Measurements from ENCODE around the gene IBA57. TPM values are rescaled to one million over a fixed set of nuclear protein-coding genes. Genes with fewer than 3 reads are reported as not detected.
"Not testable (repeated sequence)": the region's sequence is repeated elsewhere in the genome, so short reads cannot be mapped to it uniquely, and the experiment has no call there.

IBA57 gene
- total RNA-seq, 1 donor from 2014 or later = 12.7 TPM

- intact Hi-C loops (cut with DNase I) = loop anchor here (1.0 kb wide), 1 partner anchor 24 kb away; the partner anchor contains the start of gene GUK1
- DNase-seq (ENCODE audit: missing footprints) (peak; percentile 73), ATAC-seq (no peak)
Measured at GRCh38 chr1:228164561-228165371, 838 bp upstream of the IBA57 start.

DNA sequence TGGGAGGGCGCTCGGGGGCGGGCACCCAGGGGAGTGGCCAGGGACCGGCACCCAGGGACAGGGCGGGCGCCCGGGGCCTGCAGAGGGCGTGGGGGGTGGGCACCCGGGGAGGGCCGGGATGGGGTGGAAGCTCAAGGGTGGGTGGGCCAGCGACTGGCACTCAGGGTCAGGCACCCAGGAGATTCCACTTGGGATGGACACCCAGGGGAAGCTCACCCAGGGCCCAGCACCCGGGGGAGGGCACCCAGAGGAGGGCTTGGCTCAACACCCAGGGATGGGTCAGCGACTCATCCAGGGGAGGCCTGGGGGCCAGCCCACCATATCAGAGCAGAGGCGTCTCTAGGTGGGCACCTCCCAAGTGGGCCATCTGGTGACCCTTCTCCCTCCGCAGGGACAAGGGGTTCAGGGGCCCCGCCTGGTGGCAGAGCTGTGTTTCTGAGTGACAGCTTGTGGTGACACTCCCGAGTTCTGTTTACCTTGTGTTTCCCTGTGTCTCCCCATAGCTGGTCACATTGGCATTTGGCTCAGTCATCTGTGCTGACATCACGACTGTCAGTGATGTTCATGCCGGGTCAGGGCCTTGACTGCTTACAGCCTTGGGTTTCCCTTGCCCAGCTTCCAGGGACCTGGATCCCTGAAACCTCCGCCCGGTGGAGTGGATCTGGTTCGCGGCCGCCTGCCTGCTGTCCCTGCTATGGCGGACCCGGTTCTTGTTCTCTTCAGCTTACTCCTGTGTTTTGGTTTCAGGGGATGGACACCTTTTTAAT, 749 bp downstream of the IBA57 start:
- DNase-seq (ENCODE audit: missing footprints) (peak; percentile 81), ATAC-seq (peak; percentile 9)
- intact Hi-C loops (cut with DNase I) = loop anchor here (1.0 to 2.0 kb wide), 2 partner anchors 36 to 41 kb away; no protein-coding TSS in a partner anchor

- DNase-seq (ENCODE audit: missing footprints) (peak; percentile 25), ATAC-seq (no peak)
- intact Hi-C loops (cut with DNase I) = no loop called here
Measured at GRCh38 chr1:228168563-228169270, 3.1 kb downstream of the IBA57 start.

GRCh38 chr1:228169345-228169744, 3.7 kb downstream of the IBA57 start:
- ATAC-seq (no peak), DNase-seq (ENCODE audit: missing footprints) (no peak)
- intact Hi-C loops (cut with DNase I) = no loop called here

GRCh38 chr1:228170666-228171065, 5.1 kb downstream of the IBA57 start:
- ATAC-seq (no peak), DNase-seq (ENCODE audit: missing footprints) (no peak)
- intact Hi-C loops (cut with DNase I) = no loop called here

DNA sequence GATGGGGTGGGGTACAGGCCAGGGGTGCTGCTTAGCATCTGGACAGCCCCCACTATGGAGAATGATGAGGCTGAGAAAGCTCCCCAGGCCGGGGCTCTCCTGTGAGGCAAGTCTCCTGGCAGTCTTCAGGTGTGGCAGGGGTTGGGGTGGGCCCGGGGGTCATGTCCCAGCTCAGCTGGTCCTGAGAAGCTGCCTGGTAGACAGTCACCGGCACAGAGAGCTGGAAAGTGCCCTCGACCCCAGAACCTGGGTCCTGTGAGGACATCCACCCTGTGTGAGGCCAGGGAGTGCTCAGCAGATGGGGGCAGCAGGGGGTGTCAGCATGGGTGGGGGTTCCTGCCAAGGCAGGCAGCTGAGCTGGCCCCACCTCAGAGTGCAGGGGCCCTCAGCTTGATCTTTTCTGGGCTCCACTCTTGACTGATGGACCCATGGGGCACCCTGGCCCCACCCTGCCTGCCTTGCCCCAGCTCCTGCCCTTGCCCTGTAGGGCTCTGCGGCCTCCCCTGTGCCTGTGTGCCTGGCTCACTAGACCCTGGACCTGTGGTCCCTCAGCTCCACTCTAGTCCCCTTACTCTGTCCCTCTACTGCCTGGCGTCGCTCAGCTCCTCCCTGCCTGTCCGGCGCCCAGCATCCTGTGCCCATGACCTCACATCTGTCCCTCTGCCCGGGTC, 5.8 kb downstream of the IBA57 start:
- DNase-seq (ENCODE audit: missing footprints) (no peak), ATAC-seq (no peak)
- intact Hi-C loops (cut with DNase I) = no loop called here

DNA sequence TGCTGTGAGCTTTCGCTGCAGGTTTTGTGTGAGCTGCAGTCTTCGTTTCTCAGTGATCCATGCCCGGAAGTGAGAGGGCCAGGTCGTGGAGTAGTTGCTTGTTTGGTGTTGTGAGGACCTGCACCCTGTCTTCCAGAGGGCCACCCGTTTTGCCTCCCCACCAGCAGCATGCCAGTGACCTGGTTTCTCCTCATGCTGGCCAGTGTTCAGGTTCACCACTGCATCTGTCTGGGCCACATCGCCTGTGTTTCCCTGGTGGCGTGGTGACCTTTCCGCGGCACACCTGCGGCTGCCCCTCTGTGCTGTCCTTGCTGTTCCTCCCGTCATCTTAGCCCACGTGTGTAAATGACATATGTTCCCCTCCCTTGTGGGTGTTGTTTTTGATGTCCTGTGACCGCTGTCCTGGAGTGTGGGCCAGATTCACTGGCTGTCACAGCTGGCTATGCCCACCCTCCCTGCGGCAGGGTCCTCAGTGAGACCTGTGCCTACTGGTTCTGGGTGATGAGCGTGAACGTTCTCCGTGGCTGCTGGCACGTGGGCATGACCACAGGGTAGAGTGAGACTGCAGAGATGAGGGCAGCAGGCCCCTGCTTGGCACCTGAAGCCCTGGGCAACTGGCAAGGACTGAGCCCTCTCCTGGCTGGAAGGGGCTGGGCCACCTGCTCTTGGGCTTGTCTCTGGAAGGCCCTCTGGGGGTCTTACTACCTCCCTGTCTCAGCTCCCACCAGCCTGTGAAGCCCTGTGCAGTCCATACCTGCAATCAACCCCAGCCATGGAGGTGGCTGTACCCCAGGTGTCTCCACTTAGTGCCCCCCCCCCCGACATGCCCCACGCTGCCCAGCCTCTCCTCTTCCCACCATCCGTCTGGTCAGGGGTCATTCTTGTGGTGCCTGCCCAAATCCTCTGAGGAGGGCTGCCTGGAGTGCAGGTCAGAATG, 7.3 kb downstream of the IBA57 start:
- intact Hi-C loops (cut with DNase I) = no loop called here
- ATAC-seq (no peak), DNase-seq (ENCODE audit: missing footprints) (no peak)

GRCh38 chr1:228173528-228174481, 8.2 kb downstream of the IBA57 start:
- ATAC-seq = peak; percentile 14
- peak; percentile 71 for DNase-seq (ENCODE audit: missing footprints)
- intact Hi-C loops (cut with DNase I) = not testable (repeated sequence)

DNA sequence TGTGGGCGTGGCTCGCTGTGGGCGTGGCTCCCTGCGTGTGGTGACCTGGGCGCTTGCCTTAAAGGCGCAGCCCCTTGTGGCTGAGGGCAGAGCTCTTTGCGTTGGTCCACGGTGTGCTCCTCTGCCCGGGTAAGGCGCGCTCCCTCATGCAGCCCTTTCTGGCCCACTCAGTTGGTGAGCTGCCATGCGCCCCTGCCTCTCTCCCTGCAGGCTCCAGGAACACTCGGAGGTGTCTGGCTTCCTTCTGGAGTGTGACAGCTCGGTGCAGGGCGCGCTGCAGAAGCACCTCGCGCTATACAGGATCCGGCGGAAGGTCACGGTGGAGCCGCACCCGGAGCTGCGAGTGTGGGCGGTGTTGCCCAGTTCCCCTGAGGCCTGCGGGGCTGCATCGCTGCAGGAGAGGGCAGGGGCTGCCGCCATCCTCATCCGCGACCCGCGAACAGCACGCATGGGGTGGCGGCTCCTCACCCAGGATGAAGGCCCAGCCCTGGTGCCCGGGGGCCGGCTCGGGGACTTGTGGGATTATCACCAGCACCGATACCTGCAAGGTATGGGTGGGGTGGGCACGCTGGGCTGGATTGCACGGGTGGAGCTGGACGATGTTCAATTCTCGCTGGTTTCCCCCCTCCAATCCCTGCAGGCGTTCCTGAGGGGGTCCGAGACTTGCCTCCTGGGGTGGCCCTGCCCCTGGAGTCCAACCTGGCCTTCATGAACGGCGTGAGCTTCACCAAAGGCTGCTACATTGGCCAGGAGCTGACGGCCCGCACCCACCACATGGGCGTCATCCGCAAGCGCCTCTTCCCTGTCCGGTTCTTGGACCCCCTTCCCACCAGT, 9.1 kb downstream of the IBA57 start:
- intact Hi-C loops (cut with DNase I) = no loop called here
- ATAC-seq (peak; percentile 28), DNase-seq (ENCODE audit: missing footprints) (peak; percentile 71)

DNA sequence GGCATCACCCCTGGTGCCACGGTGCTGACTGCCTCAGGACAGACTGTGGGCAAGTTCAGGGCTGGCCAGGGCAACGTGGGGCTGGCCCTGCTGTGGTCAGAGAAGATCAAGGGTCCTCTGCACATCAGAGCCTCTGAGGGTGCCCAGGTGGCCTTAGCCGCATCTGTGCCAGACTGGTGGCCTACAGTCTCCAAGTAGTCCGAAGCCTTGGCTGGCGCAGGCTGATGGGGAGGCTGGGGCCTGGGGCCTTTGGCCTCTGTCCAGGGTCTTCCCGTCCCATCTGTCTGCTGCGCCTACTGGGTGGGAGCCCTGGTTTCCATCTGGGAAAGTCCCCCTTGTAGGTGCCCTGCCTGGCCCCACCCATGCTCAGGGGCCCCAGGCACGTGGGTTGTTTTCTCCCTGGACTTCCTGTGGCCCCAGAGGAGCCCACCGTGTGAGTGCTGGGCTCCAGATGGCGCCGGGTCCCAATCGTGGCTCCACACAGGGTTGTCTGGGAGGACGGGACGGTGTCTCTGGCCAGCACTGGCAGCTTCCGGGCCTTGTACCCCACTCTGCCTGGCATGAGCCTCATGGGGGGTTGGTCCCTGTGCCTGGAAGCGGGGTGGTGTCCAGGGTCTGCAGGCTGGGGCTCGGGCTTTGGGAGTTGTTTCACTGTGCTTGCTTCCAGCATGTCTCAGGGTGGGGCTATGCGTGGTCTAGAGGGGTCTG, 9.9 kb downstream of the IBA57 start:
- ATAC-seq = no peak
- DNase-seq (ENCODE audit: missing footprints) = no peak
- intact Hi-C loops (cut with DNase I) = no loop called here

DNA sequence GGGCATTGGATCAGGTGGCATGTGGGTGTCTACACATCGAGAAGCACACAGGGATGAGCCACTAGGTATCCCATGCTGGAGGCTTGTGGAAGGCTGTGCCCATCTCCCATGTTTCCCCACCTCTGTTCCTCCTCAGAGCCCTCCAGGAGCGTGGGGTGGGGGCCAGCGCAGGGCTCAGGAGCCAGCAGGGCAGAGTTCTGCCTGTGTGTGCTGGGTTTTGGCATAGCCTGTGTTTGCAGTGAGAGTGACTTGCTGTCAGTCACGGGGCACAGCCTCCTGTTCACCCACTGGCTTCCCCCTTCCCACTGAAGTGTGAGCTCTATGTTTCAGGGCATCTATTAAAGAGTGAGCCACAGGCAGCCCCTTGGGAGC, 10.4 kb downstream of the IBA57 start:
- DNase-seq (ENCODE audit: missing footprints) = no peak
- ATAC-seq = peak; percentile 15
- intact Hi-C loops (cut with DNase I) = no loop called here

DNA sequence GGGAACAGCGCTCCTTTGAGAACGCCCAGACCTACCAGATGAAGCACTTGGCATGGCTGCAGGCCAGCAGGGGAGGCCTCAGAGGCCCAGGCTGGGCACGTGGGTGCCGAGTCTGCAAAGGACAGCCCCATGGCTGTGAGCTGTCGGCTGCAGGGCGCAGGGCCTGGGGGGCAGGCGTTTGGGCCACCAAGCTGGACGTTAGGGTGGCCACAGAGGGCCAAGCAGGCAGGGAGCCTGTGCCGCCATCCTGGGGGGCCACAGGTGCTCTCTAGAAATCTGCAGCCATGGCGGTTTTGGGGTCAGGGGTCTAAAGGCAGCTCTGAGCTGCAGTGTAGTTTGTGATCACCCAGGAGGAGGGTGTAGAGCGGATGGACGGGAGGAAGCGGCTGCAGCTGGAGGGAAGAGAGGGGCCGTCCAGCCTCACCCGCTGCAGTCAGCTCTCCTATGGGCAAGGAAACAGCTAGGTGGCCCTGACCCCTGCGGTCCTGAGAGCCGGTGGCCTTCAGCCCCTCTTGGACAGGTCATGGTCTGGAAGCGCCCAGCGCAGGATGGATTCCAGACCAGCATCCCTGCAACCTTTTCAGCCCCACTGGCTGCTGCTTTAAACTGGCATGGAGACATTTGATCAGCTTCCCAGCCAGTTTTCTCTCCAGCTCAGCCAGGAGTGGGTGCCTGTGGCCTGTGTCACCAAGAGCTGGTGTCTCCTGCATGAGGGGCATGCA, 11.0 kb downstream of the IBA57 start:
- intact Hi-C loops (cut with DNase I) = no loop called here
- ATAC-seq (peak; percentile 72), DNase-seq (ENCODE audit: missing footprints) (peak; percentile 76)

- DNase-seq (ENCODE audit: missing footprints) = no peak
- intact Hi-C loops (cut with DNase I) = no loop called here
- ATAC-seq = no peak
Measured at GRCh38 chr1:228177183-228177475, 11.5 kb downstream of the IBA57 start.

DNA sequence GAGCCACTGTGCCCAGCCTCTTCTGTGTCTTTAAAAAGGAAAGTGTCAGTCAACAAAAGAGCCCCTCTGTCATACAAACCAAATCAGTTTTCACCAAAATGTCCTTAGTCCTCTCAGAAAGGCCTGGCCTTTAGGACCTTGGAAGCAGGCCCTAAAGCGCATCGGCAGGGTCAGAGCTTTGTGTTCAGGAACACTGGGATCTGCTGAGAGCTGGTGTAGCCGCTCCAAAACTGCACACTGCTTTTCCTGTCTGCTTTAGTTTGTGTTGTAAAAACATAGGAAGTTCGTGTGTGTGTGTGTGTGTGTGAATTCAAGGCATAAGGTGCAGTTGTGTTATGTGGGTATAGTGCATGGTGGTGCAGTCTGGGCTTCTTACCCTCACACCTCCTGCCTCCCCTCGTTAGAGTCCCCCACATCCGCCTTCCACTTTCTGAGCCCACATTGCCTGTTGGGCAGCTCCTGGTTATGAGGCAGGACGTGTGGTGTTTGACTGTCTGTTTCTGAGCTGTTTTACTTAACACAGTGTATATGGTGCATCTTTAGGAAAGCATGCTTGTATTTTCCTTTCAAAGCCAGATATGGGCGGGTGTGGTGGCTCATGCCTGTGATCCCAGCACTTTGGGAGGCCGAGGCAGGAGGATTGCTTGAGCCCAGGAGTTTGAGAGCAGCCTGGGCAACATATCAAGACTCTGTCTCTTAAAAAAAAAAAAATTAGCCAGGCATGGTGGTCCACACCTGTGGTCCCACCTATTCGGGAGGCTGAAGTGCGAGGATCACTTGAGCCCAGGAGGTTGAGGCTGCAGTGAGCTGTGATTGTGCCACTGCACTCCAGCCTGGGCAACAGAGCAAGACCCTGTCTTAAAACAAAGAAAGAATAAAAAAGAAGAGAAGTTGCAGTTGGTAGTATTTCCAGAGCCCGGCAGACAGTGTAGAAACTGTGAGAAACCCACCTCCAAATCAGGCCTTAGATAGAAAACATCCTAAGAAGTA, 12.4 kb downstream of the IBA57 start:
- intact Hi-C loops (cut with DNase I) = no loop called here
- DNase-seq (ENCODE audit: missing footprints) (no peak), ATAC-seq (no peak)
